GM19452 (cell line): ENCODE results near the gene TBX15.
"Not testable (repeated sequence)": the region's sequence is repeated elsewhere in the genome, so short reads cannot be mapped to it uniquely, and the experiment has no call there.

Source experiments
- ATAC-seq: cut with Tn5 transposase; IDR thresholded peaks from one replicate; pipeline ENCODE4 v1.9.1; 2021; ENCODE audit not compliant: unreplicated experiment

The TBX15 gene

GRCh38 chr1:118928739-118929554 lies 59.2 kb downstream of the TBX15 start:
- ATAC-seq, result no peak

DNA sequence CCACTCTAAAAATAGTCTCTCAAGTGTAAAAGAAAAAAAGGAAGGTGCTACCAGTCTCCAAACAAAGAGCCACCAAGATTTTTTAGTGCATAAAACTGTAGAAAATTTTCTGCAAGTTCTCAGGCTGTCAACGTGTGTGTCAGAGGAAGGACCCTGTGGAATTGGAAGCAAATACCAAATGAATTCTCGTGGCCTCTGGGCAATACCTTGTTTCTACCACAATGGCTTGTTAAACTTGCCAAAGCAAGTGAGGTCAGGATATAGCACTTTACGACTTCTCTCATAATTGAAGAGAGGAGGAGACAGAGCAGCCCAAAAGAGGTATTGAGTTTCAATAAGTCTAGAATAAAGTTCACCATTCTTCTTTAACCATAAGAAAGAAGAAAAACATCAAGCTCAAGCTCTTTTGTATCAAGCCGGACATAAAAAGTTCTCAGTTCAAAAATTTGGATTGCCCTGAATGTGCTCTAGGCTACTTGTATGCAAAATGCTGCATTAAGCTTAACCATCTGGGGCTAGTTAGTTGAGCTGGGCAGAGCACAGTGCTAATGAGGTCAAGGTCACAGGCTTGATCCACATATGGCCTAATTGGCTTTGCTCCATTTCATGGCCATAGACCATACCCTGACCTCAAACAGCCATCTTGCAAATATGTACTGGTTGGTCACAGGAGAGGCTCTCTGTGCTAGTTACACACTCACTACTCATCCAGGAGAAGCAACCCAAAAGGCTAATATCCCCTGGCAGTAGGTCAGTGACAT lies 60.5 kb downstream of the TBX15 start:
- no peak for ATAC-seq

DNA sequence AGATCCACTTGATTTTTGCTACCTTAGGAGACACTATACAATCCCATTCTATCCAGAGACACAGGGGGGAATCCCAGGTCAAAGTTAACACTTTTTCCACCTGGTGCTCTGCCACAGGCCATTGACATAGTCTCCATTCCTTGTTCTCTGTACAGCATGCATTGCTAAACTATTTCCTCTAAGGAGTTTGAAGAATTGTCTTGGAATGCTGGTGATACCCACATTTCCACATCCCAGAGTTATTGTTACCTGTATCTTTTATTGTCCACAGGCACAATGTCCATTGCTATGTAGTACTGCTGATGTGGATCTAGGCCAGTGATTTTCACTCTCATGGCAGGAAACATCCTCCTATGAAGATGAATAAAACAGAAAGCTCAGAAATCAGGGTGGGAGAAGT lies 61.9 kb downstream of the TBX15 start:
- ATAC-seq, result no peak

DNA sequence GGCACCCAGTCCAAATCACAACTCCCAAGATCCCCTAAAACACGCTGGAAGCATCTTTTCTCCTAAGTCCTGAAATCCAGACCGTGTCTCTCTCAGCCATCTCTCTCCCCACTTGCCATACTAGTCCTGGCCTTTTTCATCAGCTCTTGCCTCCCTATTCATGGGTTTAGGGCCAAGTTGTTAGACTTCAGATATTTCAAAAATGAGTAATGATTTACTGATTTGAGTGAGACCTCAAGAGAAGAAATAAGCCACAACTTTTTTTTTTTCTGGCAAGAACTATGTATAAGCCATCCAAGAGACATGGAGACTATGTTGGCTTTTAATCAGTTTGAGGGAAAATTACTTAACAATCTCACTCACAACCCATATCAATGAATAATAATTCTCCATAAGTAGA lies 62.5 kb downstream of the TBX15 start:
- no peak for ATAC-seq

GRCh38 chr1:118923319-118923718 lies 64.8 kb downstream of the TBX15 start:
- no peak for ATAC-seq

- no peak for ATAC-seq
These were observed 66.1 kb downstream of the TBX15 start for GRCh38 chr1:118921994-118922393.

- ATAC-seq, result no peak
These were observed 67.9 kb downstream of the TBX15 start for GRCh38 chr1:118920124-118920717.

DNA sequence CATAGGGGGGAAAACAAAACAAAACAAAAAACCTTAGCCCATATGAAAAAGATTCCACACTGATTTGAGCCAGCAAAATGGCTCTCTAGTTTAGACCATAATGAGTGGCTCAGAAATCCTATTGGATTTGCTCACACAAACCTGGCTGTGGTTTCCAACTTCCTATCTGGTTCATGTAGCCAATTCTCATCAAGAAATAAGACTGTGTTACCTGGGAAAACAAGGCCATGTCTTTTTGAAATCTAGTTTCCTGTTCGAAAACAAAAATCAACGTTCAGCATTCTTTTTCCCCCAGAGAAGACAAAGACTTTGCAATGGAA lies 69.2 kb downstream of the TBX15 start:
- no peak for ATAC-seq

DNA sequence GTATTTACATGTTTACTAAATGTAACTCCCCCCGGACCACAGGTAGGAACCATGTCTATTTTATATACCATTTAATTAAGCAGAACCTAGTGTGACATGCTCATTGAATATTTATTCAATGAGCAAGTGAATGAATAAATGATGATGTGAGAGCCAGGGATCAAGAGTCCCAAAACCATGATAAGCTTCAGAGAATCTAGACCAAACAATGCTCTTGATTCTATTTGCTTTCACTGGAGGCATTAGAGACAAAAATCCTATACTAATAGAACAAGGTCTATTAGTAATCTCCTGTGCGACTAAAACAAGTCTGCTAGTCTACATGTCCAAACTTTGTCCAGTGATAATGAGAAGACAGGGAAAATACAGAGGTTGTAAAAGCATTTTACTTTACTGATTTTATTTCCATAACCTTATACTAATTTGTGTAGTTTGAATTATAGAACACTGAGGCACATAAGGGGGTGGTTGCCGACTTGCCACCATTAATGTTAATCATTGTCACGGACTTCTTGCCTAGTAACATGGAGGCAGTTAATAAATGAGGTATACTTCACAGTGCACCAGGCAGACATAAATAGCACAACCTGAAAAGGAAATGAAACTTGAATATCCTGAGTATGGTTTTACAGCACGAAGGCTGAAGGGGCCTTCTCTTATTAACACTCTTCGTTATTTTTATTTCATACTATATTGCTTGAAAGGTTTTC lies 69.8 kb downstream of the TBX15 start:
- ATAC-seq, result peak; percentile 55

DNA sequence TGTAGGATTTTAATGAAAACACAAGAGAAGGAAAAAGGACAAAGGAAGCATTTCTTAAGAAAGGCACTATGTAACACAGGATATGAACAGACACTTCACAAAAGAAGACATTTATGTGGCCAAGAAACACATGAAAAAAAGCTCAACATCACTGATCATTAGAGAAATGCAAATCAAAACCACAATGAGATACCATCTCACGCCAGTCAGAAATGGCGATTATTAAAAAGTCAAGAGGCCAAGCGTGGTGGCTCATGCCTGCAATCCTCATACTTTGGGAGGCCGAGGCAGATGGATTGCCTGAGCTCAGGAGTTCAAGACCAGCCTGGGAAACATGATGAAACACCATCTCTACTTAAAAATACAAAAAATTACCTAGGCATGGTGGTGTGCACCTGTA lies 71.8 kb downstream of the TBX15 start:
- ATAC-seq, result not testable (repeated sequence)

GRCh38 chr1:118914379-118915161 lies 73.6 kb downstream of the TBX15 start:
- peak; percentile 62 for ATAC-seq

DNA sequence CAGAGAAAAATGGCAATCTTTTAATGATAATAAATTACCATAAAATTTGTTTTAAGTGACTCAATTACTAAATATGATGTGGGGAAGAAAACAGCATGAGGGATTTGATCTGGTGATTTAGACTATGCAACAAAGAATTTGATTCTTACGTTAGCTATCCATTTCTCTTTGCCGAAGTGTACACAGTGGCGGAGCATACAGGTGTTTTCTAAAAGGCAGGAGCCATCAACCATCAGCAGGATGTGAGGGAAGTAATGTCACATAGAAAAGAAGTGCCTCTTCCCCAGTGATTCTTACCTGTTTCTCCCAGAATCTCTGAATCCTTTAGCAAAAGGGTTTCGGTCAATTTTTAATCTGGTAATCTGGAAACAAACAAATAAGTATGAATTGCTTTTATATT lies 74.3 kb downstream of the TBX15 start:
- ATAC-seq, result no peak

GRCh38 chr1:118912574-118912973 lies 75.6 kb downstream of the TBX15 start:
- no peak for ATAC-seq

GRCh38 chr1:118911571-118911970 lies 76.6 kb downstream of the TBX15 start:
- ATAC-seq, result no peak

DNA sequence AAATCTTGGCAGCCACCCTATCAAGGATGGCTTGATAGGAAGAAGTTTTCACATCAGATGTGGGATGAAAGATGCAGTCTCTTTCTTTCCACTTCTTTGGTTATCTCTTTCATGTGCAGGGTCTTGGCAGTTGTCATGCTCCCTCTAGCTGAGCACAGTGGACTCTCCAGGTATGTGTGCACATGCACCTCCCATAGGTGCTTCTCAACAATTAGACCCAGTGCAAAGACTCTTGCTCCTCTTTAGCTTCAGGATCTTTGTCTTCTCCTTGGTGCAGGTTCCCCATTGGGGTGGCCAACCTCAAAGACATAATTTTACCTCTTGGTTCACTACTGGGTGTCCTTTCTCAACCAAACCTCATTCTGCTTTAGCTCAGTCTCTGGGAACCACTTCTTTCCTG lies 80.7 kb downstream of the TBX15 start:
- ATAC-seq, result no peak

DNA sequence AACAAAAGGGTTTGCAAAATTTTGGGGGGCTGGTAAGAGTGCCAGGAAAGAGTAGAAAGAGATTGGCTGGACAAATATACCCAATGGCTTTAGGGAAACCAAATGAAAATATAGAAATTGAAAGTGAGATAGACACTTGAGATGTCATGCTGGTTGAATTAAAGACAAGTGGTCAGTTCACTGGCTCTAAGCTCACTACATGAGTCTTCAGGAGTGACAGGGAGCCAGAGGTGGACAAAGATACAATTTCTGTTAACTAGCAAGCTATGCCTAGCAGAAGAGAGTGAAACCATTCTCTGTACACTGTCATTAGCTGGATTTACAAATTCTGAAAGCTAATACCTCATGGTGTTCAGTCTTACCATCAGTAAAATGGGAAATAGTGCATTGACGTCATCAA lies 82.5 kb downstream of the TBX15 start:
- no peak for ATAC-seq

- ATAC-seq, result no peak
These were observed 82.9 kb downstream of the TBX15 start for GRCh38 chr1:118905196-118905595.

- no peak for ATAC-seq
These were observed 85.4 kb downstream of the TBX15 start for GRCh38 chr1:118902711-118903191.

GRCh38 chr1:118902299-118902698 lies 85.8 kb downstream of the TBX15 start:
- ATAC-seq, result no peak

- ATAC-seq, result no peak
These were observed 87.3 kb downstream of the TBX15 start for GRCh38 chr1:118900643-118901440.
